ENCODE data around the gene RIMOC1. TPM values are rescaled to one million over a fixed set of nuclear protein-coding genes. Genes with fewer than 3 reads are reported as not detected.

Gene RIMOC1
- polyA plus RNA-seq, 1 donor from 2014 or later: 18.5 TPM

- Histone ChIP-seq H3K4me3 (ENCODE audit: low read length) (peak overlapping the region; percentile 86), H3F3A (ENCODE audit: insufficient read depth, low read length, poor library complexity, severe bottlenecking) (peaks cover 6% of the 10 kb centered on the region), H3K36me3 (ENCODE audit: insufficient read depth, low read length) (no peaks in the 10 kb centered on the region), H3K27me3 (ENCODE audit: insufficient read depth, low read depth, low read length) (no peaks in the 10 kb centered on the region), H2AFZ (ENCODE audit: low read depth, low read length) (peak overlapping the region; percentile 90), H4K20me1 (ENCODE audit: insufficient read depth) (no peaks in the 10 kb centered on the region), H3K9me3 (ENCODE audit: low read length) (no peaks in the 10 kb centered on the region), H3K27ac (ENCODE audit: low read length) (peak overlapping the region; percentile 84), H3K9me2 (ENCODE audit: insufficient read depth, low read length) (no peaks in the 10 kb centered on the region), H3K9ac (ENCODE audit: low read length) (peak overlapping the region; percentile 86), H3K4me2 (ENCODE audit: low read length) (peak overlapping the region; percentile 67), H3K79me2 (replicated peaks; ENCODE audit: insufficient read depth, low read length) (no peaks in the 10 kb centered on the region)
- TF ChIP-seq TAF1 (IDR thresholded peaks at IDR 0.05; ENCODE audit: low read depth) (no peak), SMC3 (conservative IDR thresholded peaks at IDR 0.05; ENCODE audit: poor library complexity) (no peak), RAD21 (conservative IDR thresholded peaks at IDR 0.05) (no peak), MXI1 (conservative IDR thresholded peaks at IDR 0.05; ENCODE audit: poor library complexity, severe bottlenecking) (no peak), POLR2AphosphoS5 (IDR thresholded peaks at IDR 0.05) (no peak)
These were observed 34.9 kb upstream of the RIMOC1 start for GRCh38 chr5:41869151-41869723.

GRCh38 chr5:41869724-41870626, 34.2 kb upstream of the RIMOC1 start, which contains the start of gene OXCT1:
TSS of gene OXCT1 (minus strand) at chr5:41870425. CDS start at chr5:41870358, 67 bp downstream.
- Histone ChIP-seq H3K79me2 (replicated peaks; ENCODE audit: insufficient read depth, low read length) (no peaks in the 10 kb centered on the region), H3K9me3 (ENCODE audit: low read length) (no peaks in the 10 kb centered on the region), H3K9ac (ENCODE audit: low read length) (peak within 1 kb of the TSS; percentile 86), H3K27me3 (ENCODE audit: insufficient read depth, low read depth, low read length) (no peaks in the 10 kb centered on the region), H3F3A (ENCODE audit: insufficient read depth, low read length, poor library complexity, severe bottlenecking) (peaks cover 6% of the 10 kb centered on the region), H3K4me2 (ENCODE audit: low read length) (peak within 1 kb of the TSS; percentile 67), H2AFZ (ENCODE audit: low read depth, low read length) (peak within 1 kb of the TSS; percentile 90), H3K4me3 (ENCODE audit: low read length) (peak within 1 kb of the TSS; percentile 86), H3K36me3 (ENCODE audit: insufficient read depth, low read length) (no peaks in the 10 kb centered on the region), H4K20me1 (ENCODE audit: insufficient read depth) (no peaks in the 10 kb centered on the region), H3K27ac (ENCODE audit: low read length) (peak within 1 kb of the TSS; percentile 84), H3K9me2 (ENCODE audit: insufficient read depth, low read length) (no peaks in the 10 kb centered on the region)
- TF ChIP-seq TAF1 (IDR thresholded peaks at IDR 0.05; ENCODE audit: low read depth): peak; percentile 87
- TF ChIP-seq CTCF (IDR thresholded peaks at IDR 0.05; ENCODE audit: poor library complexity, severe bottlenecking): no peak
- TF ChIP-seq RAD21 (conservative IDR thresholded peaks at IDR 0.05): no peak
- peak; percentile 26 for TF ChIP-seq SMC3 (conservative IDR thresholded peaks at IDR 0.05; ENCODE audit: poor library complexity)
- TF ChIP-seq MXI1 (conservative IDR thresholded peaks at IDR 0.05; ENCODE audit: poor library complexity, severe bottlenecking): peak; percentile 71
- peak; percentile 93 for TF ChIP-seq POLR2AphosphoS5 (IDR thresholded peaks at IDR 0.05)
- TF ChIP-seq REST (IDR thresholded peaks at IDR 0.05; ENCODE audit: borderline replicate concordance): peak; percentile 82
- peak; percentile 31 for TF ChIP-seq EP300 (conservative IDR thresholded peaks at IDR 0.05; ENCODE audit: poor library complexity, severe bottlenecking)
- no peak for TF ChIP-seq EZH2 (IDR thresholded peaks at IDR 0.05; ENCODE audit: borderline replicate concordance, insufficient read depth, low read length, poor library complexity, severe bottlenecking)

Data from neural cell (in vitro differentiated cells).